ENCODE data around the gene SLC9A3.

SLC9A3 gene

GRCh38 chr5:446066-446882, 78.0 kb downstream of the SLC9A3 start:
- TF ChIP-seq POU2F2 (IDR thresholded peaks at IDR 0.05; ENCODE audit: low read depth, low read length) (no peak), POLR2A (IDR thresholded peaks at IDR 0.05; ENCODE audit: low read depth, low read length) (no peak), TAF1 (IDR thresholded peaks at IDR 0.05; ENCODE audit: low read depth, low read length) (no peak), POLR2AphosphoS5 (IDR thresholded peaks at IDR 0.05; ENCODE audit: low read depth, low read length) (no peak), PAX5 (IDR thresholded peaks at IDR 0.05; ENCODE audit: insufficient read depth, low read length, severe bottlenecking) (no peak), SPI1 (IDR thresholded peaks at IDR 0.05; ENCODE audit: low read depth, low read length) (no peak)
- FAIRE-seq (no peak), DNase-seq (ENCODE audit: insufficient read length, low spot score) (no peak)

GRCh38 chr5:445591-445990, 78.7 kb downstream of the SLC9A3 start:
- DNase-seq (ENCODE audit: insufficient read length, low spot score) (no peak), FAIRE-seq (no peak)
- TF ChIP-seq POU2F2 (IDR thresholded peaks at IDR 0.05; ENCODE audit: low read depth, low read length) (no peak), POLR2AphosphoS5 (IDR thresholded peaks at IDR 0.05; ENCODE audit: low read depth, low read length) (no peak), PAX5 (IDR thresholded peaks at IDR 0.05; ENCODE audit: insufficient read depth, low read length, severe bottlenecking) (no peak), TAF1 (IDR thresholded peaks at IDR 0.05; ENCODE audit: low read depth, low read length) (no peak), SPI1 (IDR thresholded peaks at IDR 0.05; ENCODE audit: low read depth, low read length) (no peak), POLR2A (IDR thresholded peaks at IDR 0.05; ENCODE audit: low read depth, low read length) (no peak)

- FAIRE-seq (no peak), DNase-seq (ENCODE audit: insufficient read length, low spot score) (no peak)
- TF ChIP-seq PAX5 (IDR thresholded peaks at IDR 0.05; ENCODE audit: insufficient read depth, low read length, severe bottlenecking) (no peak), TAF1 (IDR thresholded peaks at IDR 0.05; ENCODE audit: low read depth, low read length) (no peak), POLR2A (IDR thresholded peaks at IDR 0.05; ENCODE audit: low read depth, low read length) (no peak), POU2F2 (IDR thresholded peaks at IDR 0.05; ENCODE audit: low read depth, low read length) (no peak), SPI1 (IDR thresholded peaks at IDR 0.05; ENCODE audit: low read depth, low read length) (no peak), POLR2AphosphoS5 (IDR thresholded peaks at IDR 0.05; ENCODE audit: low read depth, low read length) (no peak)
Measured at GRCh38 chr5:444226-444625, 80.0 kb downstream of the SLC9A3 start.

GRCh38 chr5:443239-444151, 80.8 kb downstream of the SLC9A3 start:
- TF ChIP-seq TAF1 (IDR thresholded peaks at IDR 0.05; ENCODE audit: low read depth, low read length) (no peak), POLR2A (IDR thresholded peaks at IDR 0.05; ENCODE audit: low read depth, low read length) (no peak)
- FAIRE-seq (no peak), DNase-seq (ENCODE audit: insufficient read length, low spot score) (no peak)

GRCh38 chr5:442335-443238, 81.7 kb downstream of the SLC9A3 start, which contains the start of gene EXOC3:
Gene EXOC3, plus strand, starts transcription at chr5:443176. Its CDS starts 3,030 bp downstream, at chr5:446206.
- FAIRE-seq: peak; percentile 60
- peak; percentile 43; the same call in 1 of the 2 replicates for TF ChIP-seq POU2F2 (IDR thresholded peaks at IDR 0.05; ENCODE audit: low read depth, low read length)
- TF ChIP-seq SPI1 (IDR thresholded peaks at IDR 0.05; ENCODE audit: low read depth, low read length): peak; percentile 52; the same call in 1 of the 2 replicates
- no peak for TF ChIP-seq PAX5 (IDR thresholded peaks at IDR 0.05; ENCODE audit: insufficient read depth, low read length, severe bottlenecking)
- TF ChIP-seq TAF1 (IDR thresholded peaks at IDR 0.05; ENCODE audit: low read depth, low read length): peak; percentile 51; the same call in 1 of the 2 replicates
- peak; percentile 73; the same call in 1 of the 2 replicates for TF ChIP-seq POLR2A (IDR thresholded peaks at IDR 0.05; ENCODE audit: low read depth, low read length)
- TF ChIP-seq POLR2AphosphoS5 (IDR thresholded peaks at IDR 0.05; ENCODE audit: low read depth, low read length): no peak
- DNase-seq (ENCODE audit: insufficient read length, low spot score): peak; percentile 98

- TF ChIP-seq POLR2AphosphoS5 (IDR thresholded peaks at IDR 0.05; ENCODE audit: low read depth, low read length): no peak
- no peak for TF ChIP-seq PAX5 (IDR thresholded peaks at IDR 0.05; ENCODE audit: insufficient read depth, low read length, severe bottlenecking)
- no peak for TF ChIP-seq SPI1 (IDR thresholded peaks at IDR 0.05; ENCODE audit: low read depth, low read length)
- TF ChIP-seq POLR2A (IDR thresholded peaks at IDR 0.05; ENCODE audit: low read depth, low read length): no peak
- TF ChIP-seq TAF1 (IDR thresholded peaks at IDR 0.05; ENCODE audit: low read depth, low read length): no peak
- TF ChIP-seq POU2F2 (IDR thresholded peaks at IDR 0.05; ENCODE audit: low read depth, low read length): no peak
- DNase-seq (ENCODE audit: insufficient read length, low spot score): no peak
- no peak for FAIRE-seq
Measured at GRCh38 chr5:441996-442334, 82.3 kb downstream of the SLC9A3 start.

- TF ChIP-seq SPI1 (IDR thresholded peaks at IDR 0.05; ENCODE audit: low read depth, low read length): peak; percentile 74
- no peak for TF ChIP-seq POLR2A (IDR thresholded peaks at IDR 0.05; ENCODE audit: low read depth, low read length)
- no peak for DNase-seq (ENCODE audit: insufficient read length, low spot score)
- peak; percentile 60 for FAIRE-seq
Measured at GRCh38 chr5:440401-441201, 83.6 kb downstream of the SLC9A3 start.

- TF ChIP-seq TAF1 (IDR thresholded peaks at IDR 0.05; ENCODE audit: low read depth, low read length): no peak
- 0 out of 2 replicates have a peak, but pooled peaks have one; percentile 10 for TF ChIP-seq POU2F2 (IDR thresholded peaks at IDR 0.05; ENCODE audit: low read depth, low read length)
- TF ChIP-seq SPI1 (IDR thresholded peaks at IDR 0.05; ENCODE audit: low read depth, low read length): no peak
- no peak for TF ChIP-seq POLR2A (IDR thresholded peaks at IDR 0.05; ENCODE audit: low read depth, low read length)
- peak; percentile 77 for TF ChIP-seq POLR2AphosphoS5 (IDR thresholded peaks at IDR 0.05; ENCODE audit: low read depth, low read length)
- TF ChIP-seq PAX5 (IDR thresholded peaks at IDR 0.05; ENCODE audit: insufficient read depth, low read length, severe bottlenecking): no peak
- no peak for FAIRE-seq
- no peak for DNase-seq (ENCODE audit: insufficient read length, low spot score)
Measured at GRCh38 chr5:439636-440035, 84.6 kb downstream of the SLC9A3 start.
